K562 (cell line): ENCODE results near the gene PPP1R9B. TPM values are rescaled to one million over a fixed set of nuclear protein-coding genes. Genes with fewer than 3 reads are reported as not detected.

Experiments
- ATAC-seq: fragments of 200-7000 bp; cut with Tn5 transposase; 3 replicates; pipeline ENCODE4 v1.9.1; 2020; ENCODE audit warnings: moderate library complexity
- BruUV-seq: library from RNA; stranded (reverse); fragments of 400-500 nt; replicated peaks from 2 replicates; lab custom pipeline; 2021; lab: Mats Ljungman, UMichigan
- CTCF ChIA-PET: fragments of 300-600 bp; formaldehyde crosslinking; extraction: SDS; loops from one replicate; lab custom pipeline; 2021; ENCODE audit warnings: low intra/inter-chr PET ratio; lab: Yijun Ruan, JAX
- POLR2A ChIA-PET: fragments of 300-600, 350-650 bp; sonication (Branson Sonifier 250); formaldehyde crosslinking; extraction: SDS; loops from one replicate; lab custom pipeline; 2021; ENCODE audit warnings: antibody characterized with exemption, inconsistent platforms; lab: Yijun Ruan, JAX
- DNase-seq, 4 experiments: peaks; one replicate each; pipeline versions ENCODE4 v3.0.0 to v3.0.0-alpha.2; 2011 to 2018; ENCODE audit warnings: low spot score in 3 of 4, mixed read lengths in 3 of 4; ENCODE audit errors: extremely low read depth in 1 of 4
- FAIRE-seq: peaks from 2 replicates; lab custom pipeline; 2011; peaks lifted over from hg19 to GRCh38; lab: Jason Lieb, UNC
- H2AFZ ChIP-seq: 2 replicates; pipeline ENCODE4 v1.6.0; 2011; ENCODE audit warnings: low read depth, low read length, control low read depth, inconsistent platforms
- H3K27ac ChIP-seq: fragments of 200-600 bp; 3 replicates; pipeline ENCODE4 v1.8.0; 2011; ENCODE audit warnings: low read depth, mild to moderate bottlenecking, control low read depth, inconsistent platforms, low read length, moderate library complexity, mixed read lengths; ENCODE audit errors: extremely low read depth
- H3K27me3 ChIP-seq, 2 experiments: fragments of 300-600 bp in 1 of 2; 2 replicates in 1 of 2; 3 replicates in 1 of 2; pipeline versions ENCODE4 v1.6.0 to v1.8.0; 2011; ENCODE audit warnings: inconsistent platforms in 2 of 2, low read length in 2 of 2, mild to moderate bottlenecking in 1 of 2, mixed read lengths in 1 of 2, moderate library complexity in 1 of 2; ENCODE audit not compliant: control insufficient read depth in 2 of 2, insufficient read depth in 2 of 2
- H3K36me3 ChIP-seq: fragments of 300-600 bp; 3 replicates; pipeline ENCODE4 v1.8.0; 2011; ENCODE audit warnings: mild to moderate bottlenecking, low read length, inconsistent platforms; ENCODE audit not compliant: control insufficient read depth, insufficient read depth
- H3K4me1 ChIP-seq, 2 experiments: fragments of 200-600 bp in 1 of 2; replicated peaks in 1 of 2; 2 replicates in 1 of 2; 3 replicates in 1 of 2; pipeline versions ENCODE4 v1.5.1 to v1.8.0; 2011; ENCODE audit warnings: inconsistent platforms in 2 of 2, low read length in 2 of 2, mild to moderate bottlenecking in 1 of 2, mixed read lengths in 1 of 2, moderate library complexity in 1 of 2; ENCODE audit not compliant: control insufficient read depth in 2 of 2, insufficient read depth in 2 of 2
- H3K4me2 ChIP-seq: 2 replicates; pipeline ENCODE4 v1.6.1; 2011; ENCODE audit warnings: low read length, control low read depth, inconsistent platforms, mixed read lengths; ENCODE audit not compliant: insufficient read depth
- H3K4me3 ChIP-seq: fragments of 200-600 bp; sonication (generic), shearing (Covaris generic); 2 replicates; pipeline ENCODE4 v1.5.1; 2016; ENCODE audit warnings: control low read depth, inconsistent platforms
- H3K79me2 ChIP-seq: fragments of 200-600 bp; 3 replicates; pipeline ENCODE4 v1.8.0; 2011; ENCODE audit warnings: low read length, inconsistent platforms; ENCODE audit not compliant: control insufficient read depth, insufficient read depth
- H3K9ac ChIP-seq, 2 experiments: 2 replicates each; pipeline versions ENCODE4 v1.6.0 to v1.6.1; 2011; ENCODE audit warnings: low read depth in 2 of 2, low read length in 2 of 2, control low read depth in 1 of 2, inconsistent platforms in 1 of 2, mild to moderate bottlenecking in 1 of 2, mixed read lengths in 1 of 2; ENCODE audit not compliant: insufficient read depth in 1 of 2
- H3K9me1 ChIP-seq: one replicate; pipeline ENCODE4 v1.6.0; 2011; ENCODE audit warnings: inconsistent platforms, mild to moderate bottlenecking, low read length, moderate library complexity; ENCODE audit not compliant: control insufficient read depth, insufficient read depth
- H3K9me3 ChIP-seq: replicated peaks from 2 replicates; pipeline ENCODE4 v1.5.1; 2011; ENCODE audit warnings: low read depth, low read length, inconsistent platforms; ENCODE audit not compliant: control insufficient read depth, insufficient read depth
- H4K20me1 ChIP-seq: replicated peaks from 2 replicates; pipeline ENCODE4 v1.6.1; 2011; ENCODE audit warnings: low read length, inconsistent platforms, mixed read lengths; ENCODE audit not compliant: control insufficient read depth, insufficient read depth
- CBX5 ChIP-seq: IDR thresholded peaks from 2 replicates; pipeline ENCODE4 v1.6.1; 2014; ENCODE audit warnings: low read depth, borderline replicate concordance
- RAD21 ChIP-seq, 2 experiments: fragments of 250-450 bp in 1 of 2; fragments of 450-650 bp in 1 of 2; sonication (Bioruptor Pico) in 1 of 2; formaldehyde crosslinking in 1 of 2; IDR thresholded peaks in 1 of 2; conservative IDR thresholded peaks in 1 of 2; 2 replicates each; pipeline versions ENCODE4 v1.4.0 to v1.8.0; 2020 to 2022; ENCODE audit warnings: mild to moderate bottlenecking in 2 of 2, moderate library complexity in 1 of 2
- ZBTB7A ChIP-seq: IDR thresholded peaks from 2 replicates; pipeline ENCODE4 v1.6.1; 2011; ENCODE audit warnings: low read depth, mild to moderate bottlenecking, low read length, moderate library complexity, borderline replicate concordance; ENCODE audit not compliant: control insufficient read depth
- WGBS: fragments of 100-300 bp; shearing (Covaris generic); methylation state at CpG from one replicate; pipeline ENCODE4 v1.1.6; 2016; ENCODE audit warnings: low coverage, mixed read lengths; ENCODE audit not compliant: insufficient coverage; ENCODE audit errors: missing lambda C conversion rate; 5-methylcytosine and 5-hydroxymethylcytosine counted together
- in situ Hi-C: fragments of 300-500 bp; cut with MboI; formaldehyde crosslinking; loops from 4 replicates; pipeline ENCODE4 v1.15.0; 2018; ENCODE audit warnings: inconsistent platforms, mixed read lengths
- intact Hi-C: fragments of 100-400 bp; cut with micrococcal nuclease; formaldehyde crosslinking; loops from 2 replicates; pipeline ENCODE4 v1.14.2; 2022
- polyA plus RNA-seq, 8 experiments: library from polyadenylated mRNA; depleted of rRNA in 4 of 8; stranded (reverse) in 5 of 8; unstranded in 3 of 8; fragments of >200 nt; fragmentation: Nextera tagmentation in 2 of 8; fragmentation: Illumina TruSeq in 1 of 8; extraction: Ambion mirVana in 2 of 8; extraction: Trizol in 1 of 8; gene quantifications; 2 replicates each; pipeline versions ENCODE4 v1.2.1 to v1.2.3, GENCODE V29; 2011 to 2014; ENCODE audit warnings: inconsistent platforms in 1 of 8, missing spikeins in 1 of 8
- total RNA-seq, 7 experiments: library from RNA; depleted of rRNA in 6 of 7; stranded (reverse); fragments of >200 nt in 6 of 7; fragmentation: Illumina TruSeq in 2 of 7; extraction: Trizol in 2 of 7; gene quantifications; 2 replicates each; pipeline versions ENCODE4 v1.2.1 to v1.2.3, GENCODE V29; 2011 to 2021; ENCODE audit warnings: low replicate concordance in 1 of 7
- TF ChIP-seq, protein P1 (sequence below), 2 experiments: fragments of 450-650 bp; formaldehyde crosslinking in 1 of 2; IDR thresholded peaks; 2 replicates each; pipeline versions ENCODE4 v1.4.0 to v1.6.1; 2014 to 2020; ENCODE audit warnings: mild to moderate bottlenecking in 2 of 2, borderline replicate concordance in 1 of 2, low read depth in 1 of 2

Gene PPP1R9B
- total and polyA plus RNA-seq, 9 of the 15 experiments (the other 6 are each of a cell fraction or from before 2014, with no cell fraction given) = 0.10 to 63.5 (median 24.7) TPM

GRCh38 chr17:50199211-50199802, 48.8 kb upstream of the PPP1R9B start:
- H3K9me3 ChIP-seq = no peaks in the 10 kb centered on the region
- H3K4me3 ChIP-seq = peak overlapping the region; percentile 41
- FAIRE-seq (no peak), DNase-seq (no peak), ATAC-seq (no peak)
- POLR2A ChIA-PET = interaction anchor here (1.2 kb wide), 1 partner anchor 11 kb away, joined by 4 read pairs; no protein-coding TSS in a partner anchor
- peaks cover 9 to 42% of the 10 kb centered on the region in 2 experiments; a peak in 4 of 5 replicates for H3K27me3 ChIP-seq
- H3K27ac ChIP-seq = no peak overlapping the region
- CTCF ChIA-PET = interaction anchor here (0.8 to 5.1 kb wide), 10 partner anchors 30 to 279 kb away, joined by 3 to 147 read pairs (median 8); partner anchors contain the start of genes RSAD1 and TMEM92
- no peaks in the 10 kb centered on the region for H3K36me3 ChIP-seq
- H3K79me2 ChIP-seq = no peaks in the 10 kb centered on the region
- TF ChIP-seq, protein P1, sequence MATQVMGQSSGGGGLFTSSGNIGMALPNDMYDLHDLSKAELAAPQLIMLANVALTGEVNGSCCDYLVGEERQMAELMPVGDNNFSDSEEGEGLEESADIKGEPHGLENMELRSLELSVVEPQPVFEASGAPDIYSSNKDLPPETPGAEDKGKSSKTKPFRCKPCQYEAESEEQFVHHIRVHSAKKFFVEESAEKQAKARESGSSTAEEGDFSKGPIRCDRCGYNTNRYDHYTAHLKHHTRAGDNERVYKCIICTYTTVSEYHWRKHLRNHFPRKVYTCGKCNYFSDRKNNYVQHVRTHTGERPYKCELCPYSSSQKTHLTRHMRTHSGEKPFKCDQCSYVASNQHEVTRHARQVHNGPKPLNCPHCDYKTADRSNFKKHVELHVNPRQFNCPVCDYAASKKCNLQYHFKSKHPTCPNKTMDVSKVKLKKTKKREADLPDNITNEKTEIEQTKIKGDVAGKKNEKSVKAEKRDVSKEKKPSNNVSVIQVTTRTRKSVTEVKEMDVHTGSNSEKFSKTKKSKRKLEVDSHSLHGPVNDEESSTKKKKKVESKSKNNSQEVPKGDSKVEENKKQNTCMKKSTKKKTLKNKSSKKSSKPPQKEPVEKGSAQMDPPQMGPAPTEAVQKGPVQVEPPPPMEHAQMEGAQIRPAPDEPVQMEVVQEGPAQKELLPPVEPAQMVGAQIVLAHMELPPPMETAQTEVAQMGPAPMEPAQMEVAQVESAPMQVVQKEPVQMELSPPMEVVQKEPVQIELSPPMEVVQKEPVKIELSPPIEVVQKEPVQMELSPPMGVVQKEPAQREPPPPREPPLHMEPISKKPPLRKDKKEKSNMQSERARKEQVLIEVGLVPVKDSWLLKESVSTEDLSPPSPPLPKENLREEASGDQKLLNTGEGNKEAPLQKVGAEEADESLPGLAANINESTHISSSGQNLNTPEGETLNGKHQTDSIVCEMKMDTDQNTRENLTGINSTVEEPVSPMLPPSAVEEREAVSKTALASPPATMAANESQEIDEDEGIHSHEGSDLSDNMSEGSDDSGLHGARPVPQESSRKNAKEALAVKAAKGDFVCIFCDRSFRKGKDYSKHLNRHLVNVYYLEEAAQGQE (IDR thresholded peaks at IDR 0.05; ENCODE audit: borderline replicate concordance) = no peak
- TF ChIP-seq, protein P1 (CRISPR knock-in tag; IDR thresholded peaks at IDR 0.05; ENCODE audit: low read depth) = no peak
- TF ChIP-seq ZBTB7A (0 out of 2 replicates have a peak, but pooled peaks have one; percentile 23), CBX5 (no peak), RAD21 (CRISPR knock-in tag; conservative IDR thresholded peaks at IDR 0.05 in 1 of 2, IDR thresholded peaks at IDR 0.05 in 1 of 2) (no peak)
- WGBS = 17% methylated on average over 10 of the region's 41 CpGs
- peaks cover 4 to 25% of the 10 kb centered on the region in 2 experiments; a peak in 3 of 5 replicates for H3K4me1 ChIP-seq
- H2AFZ ChIP-seq = peak overlapping the region; percentile 90
- intact Hi-C loops = loop anchor here (2.0 kb wide), 1 partner anchor 85 kb away; no protein-coding TSS in a partner anchor
- no TSS peak for BruUV-seq
- in situ Hi-C loops = no loop called here
- H4K20me1 ChIP-seq = peaks cover 7% of the 10 kb centered on the region; the same call in 1 of the 2 replicates
- H3K4me2 ChIP-seq = 0 out of 2 replicates have a peak overlapping the region, but pooled peaks have one; percentile 83
- peak overlapping the region in 1 of 2 experiments; percentile 74; a peak in 1 of 4 replicates for H3K9ac ChIP-seq
- H3K9me1 ChIP-seq = no peaks in the 10 kb centered on the region
